K562 (cell line): ENCODE data around the gene FRMD3.

Experiments
- CTCF ChIP-seq, 3 experiments: IDR thresholded peaks in 2 of 3; conservative IDR thresholded peaks in 1 of 3; 2 replicates each; pipeline ENCODE4 v1.5.1; 2011 to 2012; ENCODE audit warnings: low read length in 3 of 3, mild to moderate bottlenecking in 3 of 3, control low read depth in 2 of 3, improper control_type of control experiment in 1 of 3, inconsistent platforms in 1 of 3, low read depth in 1 of 3, mixed read lengths in 1 of 3, moderate library complexity in 1 of 3; ENCODE audit not compliant: insufficient read depth in 2 of 3
- EP300 ChIP-seq: IDR thresholded peaks from 2 replicates; pipeline ENCODE4 v1.6.1; 2012; ENCODE audit warnings: low read length, improper control_type of control experiment
- ETV1 ChIP-seq: fragments of 450-650 bp; conservative IDR thresholded peaks from 2 replicates; pipeline ENCODE4 v1.6.1; 2016; ENCODE audit warnings: missing genetic modification characterization, control low read depth, low read depth, missing compliant biosample characterization
- HBP1 ChIP-seq: fragments of 450-650 bp; formaldehyde crosslinking; IDR thresholded peaks from 2 replicates; pipeline ENCODE4 v1.4.0; 2022; ENCODE audit warnings: missing genetic modification characterization
- HMGXB4 ChIP-seq: sonication (generic); formaldehyde crosslinking; IDR thresholded peaks from 2 replicates; pipeline ENCODE4 v1.8.1; 2023; ENCODE audit warnings: mild to moderate bottlenecking, missing genetic modification reagents
- HNRNPH1 ChIP-seq: fragments of 200-400 bp; formaldehyde crosslinking; optimal IDR thresholded peaks from 2 replicates; pipeline ENCODE3; 2017; ENCODE audit warnings: low read depth, mild to moderate bottlenecking, low read length, moderate library complexity
- MED1 ChIP-seq: sonication (generic); formaldehyde crosslinking; IDR thresholded peaks from 2 replicates; pipeline ENCODE4 v1.8.1; 2023; ENCODE audit warnings: missing genetic modification reagents, borderline replicate concordance
- MLX ChIP-seq, 2 experiments: fragments of 450-650 bp in 1 of 2; sonication (generic) in 1 of 2; formaldehyde crosslinking; conservative IDR thresholded peaks; 2 replicates each; pipeline versions ENCODE4 v1.4.0 to v1.8.1; 2020 to 2022; ENCODE audit warnings: mild to moderate bottlenecking in 1 of 2, missing genetic modification reagents in 1 of 2
- NR2C2 ChIP-seq, 2 experiments: fragments of 200-800 bp in 1 of 2; sonication (Bioruptor generic) in 1 of 2; sonication (generic) in 1 of 2; formaldehyde crosslinking in 1 of 2; IDR thresholded peaks; 2 replicates each; pipeline versions ENCODE4 v1.6.1 to v1.8.0; 2016 to 2022; ENCODE audit warnings: mild to moderate bottlenecking in 1 of 2, missing compliant biosample characterization in 1 of 2, missing genetic modification characterization in 1 of 2, missing genetic modification reagents in 1 of 2
- PCBP1 ChIP-seq: fragments of 200-400 bp; formaldehyde crosslinking; IDR thresholded peaks from 2 replicates; pipeline ENCODE4 v1.6.1; 2018; ENCODE audit warnings: mild to moderate bottlenecking, low read depth, low read length; ENCODE audit not compliant: poor library complexity, severe bottlenecking

GRCh38 chr9:83521411-83521810 is 16.8 kb downstream of the FRMD3 start:
- TF ChIP-seq HMGXB4 (no peak), EP300 (no peak), CTCF (IDR thresholded peaks at IDR 0.05 in 2 of 3, conservative IDR thresholded peaks at IDR 0.05 in 1 of 3; ENCODE audit: insufficient read depth in 2 of 3, low read depth in 1 of 3, low read length in 3 of 3) (no peak), PCBP1 (no peak), ETV1 (tag) (no peak), NR2C2 (CRISPR knock-in tag; IDR thresholded peaks at IDR 0.05) (no peak), NR2C2 (tag; IDR thresholded peaks at IDR 0.05) (no peak), HBP1 (no peak), MLX (CRISPR knock-in tag; conservative IDR thresholded peaks at IDR 0.05) (no peak), HNRNPH1 (no peak), MED1 (CRISPR knock-in tag) (no peak)
